ENCODE data around the gene NFASC. TPM values are rescaled to one million over a fixed set of nuclear protein-coding genes. Genes with fewer than 3 reads are reported as not detected.

NFASC gene
- total and polyA plus RNA-seq, 2 experiments from 2014 or later: 0.75 to 2.2 TPM

GRCh38 chr1:205067031-205067430 lies 196.4 kb downstream of the NFASC start:
- H2AFZ ChIP-seq: no peak overlapping the region
- no peak for TF ChIP-seq EZH2 (IDR thresholded peaks at IDR 0.05; ENCODE audit: borderline replicate concordance)
- TF ChIP-seq EZH2phosphoT487 (IDR thresholded peaks at IDR 0.05; ENCODE audit: low read depth, severe bottlenecking, unreplicated experiment): no peak
- TF ChIP-seq CTCF (IDR thresholded peaks at IDR 0.05; ENCODE audit: poor library complexity): no peak
- no peaks in the 10 kb centered on the region for H3K27me3 ChIP-seq
- DNase-seq (ENCODE audit: low spot score): no peak
- no peaks in the 10 kb centered on the region for H3K79me2 ChIP-seq
- no peak overlapping the region for H3K4me3 ChIP-seq
- H4K20me1 ChIP-seq (ENCODE audit: insufficient read depth, poor library complexity, severe bottlenecking): no peaks in the 10 kb centered on the region
- no peaks in the 10 kb centered on the region for H3K36me3 ChIP-seq (replicated peaks; ENCODE audit: insufficient read depth, low read depth)
- no peak overlapping the region for H3K4me2 ChIP-seq
- 89% methylated on average over 6 of the region's 6 CpGs for WGBS (ENCODE audit: low lambda C conversion rate, missing lambda C conversion rate)
- no peaks in the 10 kb centered on the region for H3K9me2 ChIP-seq (replicated peaks; ENCODE audit: insufficient read depth)
- H3K27ac ChIP-seq: no peak overlapping the region
- no peaks in the 10 kb centered on the region for H3K4me1 ChIP-seq (ENCODE audit: insufficient read depth)
- no peaks in the 10 kb centered on the region for H3K9me3 ChIP-seq (ENCODE audit: low read depth)

GRCh38 chr1:205068001-205068400 lies 197.3 kb downstream of the NFASC start:
- Histone ChIP-seq H2AFZ (no peak overlapping the region), H3K9me3 (ENCODE audit: low read depth) (no peaks in the 10 kb centered on the region), H3K27me3 (no peaks in the 10 kb centered on the region), H3K4me1 (ENCODE audit: insufficient read depth) (no peaks in the 10 kb centered on the region), H3K9me2 (replicated peaks; ENCODE audit: insufficient read depth) (no peaks in the 10 kb centered on the region), H3K27ac (no peak overlapping the region), H3K79me2 (no peaks in the 10 kb centered on the region), H3K36me3 (replicated peaks; ENCODE audit: insufficient read depth, low read depth) (no peaks in the 10 kb centered on the region), H3K4me2 (no peak overlapping the region), H4K20me1 (ENCODE audit: insufficient read depth, poor library complexity, severe bottlenecking) (no peaks in the 10 kb centered on the region), H3K4me3 (no peak overlapping the region)
- no peak for DNase-seq (ENCODE audit: low spot score)
- TF ChIP-seq CTCF (IDR thresholded peaks at IDR 0.05; ENCODE audit: poor library complexity) (no peak), EZH2 (IDR thresholded peaks at IDR 0.05; ENCODE audit: borderline replicate concordance) (no peak), EZH2phosphoT487 (IDR thresholded peaks at IDR 0.05; ENCODE audit: low read depth, severe bottlenecking, unreplicated experiment) (no peak)
- WGBS (ENCODE audit: low lambda C conversion rate, missing lambda C conversion rate): 85% methylated on average over 4 of the region's 4 CpGs

- Histone ChIP-seq H2AFZ (no peak overlapping the region), H3K4me2 (no peak overlapping the region), H3K36me3 (replicated peaks; ENCODE audit: insufficient read depth, low read depth) (no peaks in the 10 kb centered on the region), H3K4me3 (no peak overlapping the region), H3K4me1 (ENCODE audit: insufficient read depth) (no peaks in the 10 kb centered on the region), H3K27ac (no peak overlapping the region), H4K20me1 (ENCODE audit: insufficient read depth, poor library complexity, severe bottlenecking) (no peaks in the 10 kb centered on the region), H3K9me3 (ENCODE audit: low read depth) (no peaks in the 10 kb centered on the region), H3K79me2 (no peaks in the 10 kb centered on the region), H3K9me2 (replicated peaks; ENCODE audit: insufficient read depth) (no peaks in the 10 kb centered on the region), H3K27me3 (no peaks in the 10 kb centered on the region)
- WGBS (ENCODE audit: low lambda C conversion rate, missing lambda C conversion rate): 65% methylated on average over 2 of the region's 2 CpGs
- DNase-seq (ENCODE audit: low spot score): no peak
- TF ChIP-seq EZH2phosphoT487 (IDR thresholded peaks at IDR 0.05; ENCODE audit: low read depth, severe bottlenecking, unreplicated experiment) (no peak), EZH2 (IDR thresholded peaks at IDR 0.05; ENCODE audit: borderline replicate concordance) (no peak), CTCF (IDR thresholded peaks at IDR 0.05; ENCODE audit: poor library complexity) (no peak)
These were observed 197.9 kb downstream of the NFASC start for GRCh38 chr1:205068457-205069040.

All from hepatocyte (in vitro differentiated cells).